ENCODE results near the gene DLL1.

GRCh38 chr6:170282512-170283158, 8.2 kb downstream of the DLL1 start:
- TF ChIP-seq CTCF (conservative IDR thresholded peaks at IDR 0.05; ENCODE audit: low read length), result no peak
- TF ChIP-seq EZH2phosphoT487 (IDR thresholded peaks at IDR 0.05; ENCODE audit: borderline replicate concordance, low read depth, low read length), result no peak

Measured in OCI-LY7 (cell line).